PC-3 (cell line): ENCODE results near the gene SOX5. TPM values are rescaled to one million over a fixed set of nuclear protein-coding genes. Genes with fewer than 3 reads are reported as not detected.

Experiments used
- ATAC-seq: fragments of 200-7000 bp; cut with Tn5 transposase; 2 replicates; pipeline ENCODE4 v1.9.1; 2020; ENCODE audit warnings: mild to moderate bottlenecking, moderate library complexity
- BruUV-seq: library from RNA; stranded (reverse); fragments of 400-500 nt; replicated peaks from 2 replicates; lab custom pipeline; 2021; lab: Mats Ljungman, UMichigan
- CTCF ChIA-PET: fragments of 300-600 bp; sonication (Branson Sonifier 250); formaldehyde crosslinking; loops from one replicate; lab custom pipeline; 2022; ENCODE audit warnings: antibody characterized with exemption; lab: Charles Lee
- POLR2A ChIA-PET: fragments of 300-600 bp; sonication (Branson Sonifier 250); formaldehyde crosslinking; loops from one replicate; lab custom pipeline; 2022; ENCODE audit warnings: antibody characterized with exemption; ENCODE audit not compliant: unreplicated experiment; lab: Charles Lee
- DNase-seq: peaks from one replicate; pipeline ENCODE4 v3.0.0-alpha.2; 2015
- H2AFZ ChIP-seq: fragments of 300-600 bp; sonication (generic); 2 replicates; pipeline ENCODE4 v1.6.0; 2016; ENCODE audit warnings: antibody characterized with exemption, low read length
- H3F3A ChIP-seq: fragments of 300-600 bp; sonication (generic); one replicate; pipeline ENCODE4 v1.6.0; 2017; ENCODE audit warnings: antibody characterized with exemption, low read length, control low read depth, mild to moderate bottlenecking; ENCODE audit not compliant: unreplicated experiment
- H3K27ac ChIP-seq: fragments of 300-600 bp; sonication (generic); 2 replicates; pipeline ENCODE4 v1.5.1; 2016; ENCODE audit warnings: mild to moderate bottlenecking, low read length
- H3K27me3 ChIP-seq: fragments of 300-600 bp; sonication (generic); 2 replicates; pipeline ENCODE4 v1.6.1; 2016; ENCODE audit warnings: low read length, mixed read lengths
- H3K36me3 ChIP-seq: fragments of 300-600 bp; sonication (generic); 2 replicates; pipeline ENCODE4 v1.6.1; 2016; ENCODE audit warnings: low read depth, mixed run types, low read length, mixed read lengths
- H3K4me1 ChIP-seq: fragments of 300-600 bp; sonication (generic); 2 replicates; pipeline ENCODE4 v1.5.1; 2016; ENCODE audit warnings: low read length; ENCODE audit not compliant: insufficient read depth
- H3K4me2 ChIP-seq: fragments of 300-600 bp; sonication (generic); 2 replicates; pipeline ENCODE4 v1.6.0; 2016; ENCODE audit warnings: low read length
- H3K4me3 ChIP-seq: fragments of 300-600 bp; sonication (generic); 2 replicates; pipeline ENCODE4 v1.5.1; 2016; ENCODE audit warnings: mild to moderate bottlenecking, low read length, mixed read lengths
- H3K79me2 ChIP-seq: fragments of 300-600 bp; sonication (generic); 2 replicates; pipeline ENCODE4 v1.6.1; 2017; ENCODE audit warnings: low read length, mixed read lengths
- H3K9ac ChIP-seq: fragments of 300-600 bp; sonication (generic); 2 replicates; pipeline ENCODE4 v1.6.0; 2016; ENCODE audit warnings: mild to moderate bottlenecking, low read length
- H3K9me2 ChIP-seq: fragments of 300-600 bp; sonication (generic); replicated peaks from 2 replicates; pipeline ENCODE4 v1.6.1; 2016; ENCODE audit warnings: mixed run types, low read length, mixed read lengths
- H3K9me3 ChIP-seq: fragments of 300-600 bp; sonication (generic); 2 replicates; pipeline ENCODE4 v1.6.1; 2016; ENCODE audit warnings: low read length, mixed read lengths
- H4K20me1 ChIP-seq: fragments of 300-600 bp; sonication (generic); 2 replicates; pipeline ENCODE4 v1.6.1; 2016; ENCODE audit warnings: low read length, mixed read lengths
- EZH2 ChIP-seq: fragments of 300-600 bp; sonication (generic); IDR thresholded peaks from one replicate; pipeline ENCODE4 v1.6.1; 2017; ENCODE audit warnings: antibody characterized with exemption, mild to moderate bottlenecking, low read length; ENCODE audit not compliant: unreplicated experiment
- EZH2phosphoT487 ChIP-seq: fragments of 300-600 bp; sonication (generic); IDR thresholded peaks from 2 replicates; pipeline ENCODE4 v1.6.1; 2018; ENCODE audit warnings: mild to moderate bottlenecking, antibody characterized with exemption, low read length, borderline replicate concordance
- intact Hi-C: fragments of 100-400 bp; cut with micrococcal nuclease; formaldehyde crosslinking; loops from 2 replicates; pipeline ENCODE4 v1.9.0; 2023
- total RNA-seq: library from RNA; depleted of rRNA; stranded (reverse); fragments of >200 nt; gene quantifications from 2 replicates; pipeline ENCODE4 v1.2.3, GENCODE V29; 2014
- TF ChIP-seq, protein P1 (sequence below): fragments of 300-600 bp; sonication (generic); conservative IDR thresholded peaks from 2 replicates; pipeline ENCODE4 v1.5.1; 2017; ENCODE audit warnings: antibody characterized with exemption, low read depth, mild to moderate bottlenecking, low read length

Gene SOX5
- total RNA-seq, 1 experiment from 2014 or later: not detected

GRCh38 chr12:23816394-23816851, 133.0 kb downstream of the SOX5 start:
- no TSS peak for BruUV-seq
- POLR2A ChIA-PET: no interaction called here
- CTCF ChIA-PET: no interaction called here

DNA sequence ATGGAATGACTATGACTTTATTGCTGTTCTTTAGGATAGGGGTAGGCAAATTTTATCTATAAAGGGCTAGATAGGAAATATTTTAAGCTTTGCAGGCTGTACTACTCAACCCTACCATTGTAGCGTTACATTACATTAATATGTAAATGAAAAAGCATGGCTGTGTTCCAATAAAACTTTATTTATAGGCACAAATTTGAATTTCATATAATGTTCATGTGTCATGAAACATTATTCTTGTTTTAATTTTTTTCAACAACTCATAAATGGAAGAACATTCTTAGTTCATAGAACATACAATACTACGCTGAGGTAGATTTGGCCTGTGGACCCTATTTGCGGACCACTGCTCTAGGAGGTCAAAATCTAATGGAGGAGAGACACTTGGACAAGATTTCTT, 133.7 kb downstream of the SOX5 start:
- Histone ChIP-seq H3K27me3 (peaks cover 11% of the 10 kb centered on the region), H2AFZ (no peak overlapping the region), H3K9ac (no peak overlapping the region), H3K4me3 (no peak overlapping the region), H4K20me1 (no peaks in the 10 kb centered on the region), H3K27ac (no peak overlapping the region), H3K9me3 (no peaks in the 10 kb centered on the region), H3F3A (no peaks in the 10 kb centered on the region), H3K36me3 (no peaks in the 10 kb centered on the region), H3K79me2 (no peaks in the 10 kb centered on the region), H3K9me2 (no peaks in the 10 kb centered on the region), H3K4me2 (no peak overlapping the region), H3K4me1 (no peaks in the 10 kb centered on the region)
- no peak for ATAC-seq
- POLR2A ChIA-PET: no interaction called here
- CTCF ChIA-PET: no interaction called here
- no peak for DNase-seq
- no TSS peak for BruUV-seq
- TF ChIP-seq EZH2 (no peak), EZH2phosphoT487 (no peak)
- intact Hi-C loops: no loop called here

More at GRCh38 chr12:23816394-23816851, 133.0 kb downstream of the SOX5 start:
- H3K9ac ChIP-seq: no peak overlapping the region
- no peak overlapping the region for H3K4me3 ChIP-seq
- DNase-seq (no peak), ATAC-seq (no peak)
- H3K4me2 ChIP-seq: no peak overlapping the region
- intact Hi-C loops: no loop called here
- H4K20me1 ChIP-seq: no peaks in the 10 kb centered on the region
- TF ChIP-seq EZH2: no peak
- TF ChIP-seq EZH2phosphoT487: no peak
- TF ChIP-seq, protein P1, sequence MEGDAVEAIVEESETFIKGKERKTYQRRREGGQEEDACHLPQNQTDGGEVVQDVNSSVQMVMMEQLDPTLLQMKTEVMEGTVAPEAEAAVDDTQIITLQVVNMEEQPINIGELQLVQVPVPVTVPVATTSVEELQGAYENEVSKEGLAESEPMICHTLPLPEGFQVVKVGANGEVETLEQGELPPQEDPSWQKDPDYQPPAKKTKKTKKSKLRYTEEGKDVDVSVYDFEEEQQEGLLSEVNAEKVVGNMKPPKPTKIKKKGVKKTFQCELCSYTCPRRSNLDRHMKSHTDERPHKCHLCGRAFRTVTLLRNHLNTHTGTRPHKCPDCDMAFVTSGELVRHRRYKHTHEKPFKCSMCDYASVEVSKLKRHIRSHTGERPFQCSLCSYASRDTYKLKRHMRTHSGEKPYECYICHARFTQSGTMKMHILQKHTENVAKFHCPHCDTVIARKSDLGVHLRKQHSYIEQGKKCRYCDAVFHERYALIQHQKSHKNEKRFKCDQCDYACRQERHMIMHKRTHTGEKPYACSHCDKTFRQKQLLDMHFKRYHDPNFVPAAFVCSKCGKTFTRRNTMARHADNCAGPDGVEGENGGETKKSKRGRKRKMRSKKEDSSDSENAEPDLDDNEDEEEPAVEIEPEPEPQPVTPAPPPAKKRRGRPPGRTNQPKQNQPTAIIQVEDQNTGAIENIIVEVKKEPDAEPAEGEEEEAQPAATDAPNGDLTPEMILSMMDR: no peak
- H3K9me2 ChIP-seq: no peaks in the 10 kb centered on the region
- H3K27me3 ChIP-seq: peaks cover 11% of the 10 kb centered on the region
- no peak overlapping the region for H3K27ac ChIP-seq
- no peak overlapping the region for H2AFZ ChIP-seq
- no peaks in the 10 kb centered on the region for H3K79me2 ChIP-seq
- no peaks in the 10 kb centered on the region for H3K36me3 ChIP-seq
- H3F3A ChIP-seq: no peaks in the 10 kb centered on the region
- H3K4me1 ChIP-seq: no peaks in the 10 kb centered on the region
- H3K9me3 ChIP-seq: no peaks in the 10 kb centered on the region

GRCh38 chr12:23813206-23813605, 136.3 kb downstream of the SOX5 start:
- H3K9me2 ChIP-seq: no peaks in the 10 kb centered on the region
- TF ChIP-seq, protein P1: no peak
- TF ChIP-seq EZH2phosphoT487: no peak
- TF ChIP-seq EZH2: no peak
- H2AFZ ChIP-seq: no peak overlapping the region
- no peak overlapping the region for H3K4me3 ChIP-seq
- H3K4me2 ChIP-seq: no peak overlapping the region
- intact Hi-C loops: no loop called here
- H3K27ac ChIP-seq: no peak overlapping the region
- no peaks in the 10 kb centered on the region for H4K20me1 ChIP-seq
- no TSS peak for BruUV-seq
- H3K36me3 ChIP-seq: no peaks in the 10 kb centered on the region
- no peak for DNase-seq
- H3K9me3 ChIP-seq: no peaks in the 10 kb centered on the region
- POLR2A ChIA-PET: no interaction called here
- no peak for ATAC-seq
- CTCF ChIA-PET: no interaction called here
- no peaks in the 10 kb centered on the region for H3K79me2 ChIP-seq
- no peak overlapping the region for H3K9ac ChIP-seq
- no peaks in the 10 kb centered on the region for H3K4me1 ChIP-seq
- H3F3A ChIP-seq: no peaks in the 10 kb centered on the region
- H3K27me3 ChIP-seq: peaks cover 11% of the 10 kb centered on the region
